Caco-2 (cell line): ENCODE results near the gene FHIT. TPM values are rescaled to one million over a fixed set of nuclear protein-coding genes. Genes with fewer than 3 reads are reported as not detected.
A peak's percentile ranks its signal among the peaks of the same experiment; 100 is the strongest.

Experiments used
- BruUV-seq: library from RNA; stranded (reverse); fragments of 400-500 nt; replicated peaks from 2 replicates; lab custom pipeline; 2021; lab: Mats Ljungman, UMichigan
- CTCF ChIA-PET: fragments of 300-600 bp; sonication (Branson Sonifier 250); formaldehyde crosslinking; loops from one replicate; lab custom pipeline; 2022; ENCODE audit warnings: antibody characterized with exemption; lab: Charles Lee
- POLR2A ChIA-PET: fragments of 300-600 bp; sonication (Branson Sonifier 250); formaldehyde crosslinking; loops from one replicate; lab custom pipeline; 2022; ENCODE audit warnings: antibody characterized with exemption; lab: Charles Lee
- DNase-seq, 2 experiments: peaks; one replicate each; pipeline versions ENCODE4 v3.0.0 to v3.0.0-alpha.2; 2020 to 2022
- H3K27me3 ChIP-seq: replicated peaks from 2 replicates; pipeline ENCODE4 v1.6.0; 2011; ENCODE audit warnings: low read length; ENCODE audit not compliant: control insufficient read depth, insufficient read depth
- H3K36me3 ChIP-seq: 2 replicates; pipeline ENCODE4 v1.5.1; 2011; ENCODE audit warnings: low read length; ENCODE audit not compliant: control insufficient read depth, insufficient read depth
- H3K4me1 ChIP-seq: fragments of 250-450 bp; sonication (Bioruptor Pico); 2 replicates; pipeline ENCODE4 v1.5.1; 2020; ENCODE audit warnings: mild to moderate bottlenecking
- H3K4me3 ChIP-seq: 2 replicates; pipeline ENCODE4 v1.5.1; 2011; ENCODE audit warnings: low read depth, mild to moderate bottlenecking, control low read depth, low read length
- H3K9me3 ChIP-seq: fragments of 250-450 bp; sonication (Bioruptor Pico); 2 replicates; pipeline ENCODE4 v1.5.1; 2020; ENCODE audit warnings: mild to moderate bottlenecking, moderate library complexity
- H3K27ac Mint-ChIP-seq: one replicate; pipeline ENCODE4 v1.8.0; 2022; ENCODE audit warnings: mixed read lengths; ENCODE audit not compliant: unreplicated experiment
- H3K27me3 Mint-ChIP-seq: one replicate; pipeline ENCODE4 v1.8.0; 2022; ENCODE audit warnings: mixed read lengths; ENCODE audit not compliant: insufficient read depth, unreplicated experiment
- H3K36me3 Mint-ChIP-seq: one replicate; pipeline ENCODE4 v1.8.0; 2022; ENCODE audit warnings: mild to moderate bottlenecking, mixed read lengths; ENCODE audit not compliant: insufficient read depth, unreplicated experiment
- H3K4me1 Mint-ChIP-seq: one replicate; pipeline ENCODE4 v1.8.0; 2022; ENCODE audit warnings: low read depth, mixed read lengths; ENCODE audit not compliant: unreplicated experiment
- H3K4me3 Mint-ChIP-seq: one replicate; pipeline ENCODE4 v1.8.0; 2022; ENCODE audit warnings: mild to moderate bottlenecking, moderate library complexity, mixed read lengths; ENCODE audit not compliant: unreplicated experiment
- H3K9me3 Mint-ChIP-seq: one replicate; pipeline ENCODE4 v1.8.0; 2022; ENCODE audit warnings: mixed read lengths; ENCODE audit not compliant: unreplicated experiment
- CTCF ChIP-seq, 2 experiments: fragments of 200-600 bp in 1 of 2; IDR thresholded peaks; 1 replicate in 1 of 2; 2 replicates in 1 of 2; pipeline versions ENCODE4 v1.5.1 to v1.8.0; 2011 to 2022; ENCODE audit warnings: antibody characterized with exemption in 1 of 2, control low read depth in 1 of 2, inconsistent platforms in 1 of 2, low read depth in 1 of 2, low read length in 1 of 2, mild to moderate bottlenecking in 1 of 2, moderate library complexity in 1 of 2; ENCODE audit not compliant: insufficient read depth in 1 of 2, severe bottlenecking in 1 of 2, unreplicated experiment in 1 of 2
- intact Hi-C: fragments of 100-400 bp; cut with micrococcal nuclease; formaldehyde crosslinking; loops from one replicate; pipeline ENCODE4 v1.10.0; 2022; ENCODE audit not compliant: unreplicated experiment
- total RNA-seq: library from RNA; stranded (reverse); gene quantifications from 2 replicates; pipeline ENCODE4 v1.2.3, GENCODE V29; 2022

FHIT gene
- total RNA-seq, 1 experiment from 2014 or later: 8.3 TPM

- Mint-ChIP-seq H3K4me3 (no peak overlapping the region), H3K27me3 (no peaks in the 10 kb centered on the region), H3K36me3 (peaks cover 19% of the 10 kb centered on the region), H3K27ac (no peak overlapping the region), H3K9me3 (peaks cover 15% of the 10 kb centered on the region), H3K4me1 (no peaks in the 10 kb centered on the region)
- ChIA-PET CTCF (no interaction called here), POLR2A (no interaction called here)
- H3K36me3 ChIP-seq: no peaks in the 10 kb centered on the region
- H3K27me3 ChIP-seq: no peaks in the 10 kb centered on the region
- intact Hi-C loops: no loop called here
- no peaks in the 10 kb centered on the region for H3K4me1 ChIP-seq
- H3K4me3 ChIP-seq: no peak overlapping the region
- no peak for TF ChIP-seq CTCF (IDR thresholded peaks at IDR 0.05; ENCODE audit: insufficient read depth in 1 of 2, low read depth in 1 of 2, low read length in 1 of 2, severe bottlenecking in 1 of 2, unreplicated experiment in 1 of 2)
- BruUV-seq: no TSS peak
- H3K9me3 ChIP-seq: no peaks in the 10 kb centered on the region
- DNase-seq: no peak
These were observed 698.7 kb downstream of the FHIT start for GRCh38 chr3:60552581-60552980.

- peak overlapping the region; percentile 36 for H3K4me3 Mint-ChIP-seq
- intact Hi-C loops: no loop called here
- H3K27me3 ChIP-seq: no peaks in the 10 kb centered on the region
- POLR2A ChIA-PET: no interaction called here
- no peaks in the 10 kb centered on the region for H3K36me3 ChIP-seq
- H3K4me1 Mint-ChIP-seq: peaks cover 2% of the 10 kb centered on the region
- no peaks in the 10 kb centered on the region for H3K9me3 ChIP-seq
- H3K36me3 Mint-ChIP-seq: peaks cover 19% of the 10 kb centered on the region
- BruUV-seq: no TSS peak
- H3K27me3 Mint-ChIP-seq: no peaks in the 10 kb centered on the region
- DNase-seq: no peak
- peak overlapping the region; percentile 22 for H3K27ac Mint-ChIP-seq
- no peak overlapping the region for H3K4me3 ChIP-seq
- CTCF ChIA-PET: no interaction called here
- no peak for TF ChIP-seq CTCF (IDR thresholded peaks at IDR 0.05; ENCODE audit: insufficient read depth in 1 of 2, low read depth in 1 of 2, low read length in 1 of 2, severe bottlenecking in 1 of 2, unreplicated experiment in 1 of 2)
- no peaks in the 10 kb centered on the region for H3K4me1 ChIP-seq
- H3K9me3 Mint-ChIP-seq: peaks cover 15% of the 10 kb centered on the region
These were observed 699.6 kb downstream of the FHIT start for GRCh38 chr3:60551455-60552209.

GRCh38 chr3:60549863-60550262, 701.4 kb downstream of the FHIT start:
- BruUV-seq: no TSS peak
- Histone ChIP-seq H3K4me3 (no peak overlapping the region), H3K36me3 (no peaks in the 10 kb centered on the region), H3K9me3 (no peaks in the 10 kb centered on the region), H3K27me3 (no peaks in the 10 kb centered on the region), H3K4me1 (no peaks in the 10 kb centered on the region)
- Mint-ChIP-seq H3K27ac (no peak overlapping the region), H3K36me3 (peaks cover 19% of the 10 kb centered on the region), H3K4me3 (no peak overlapping the region), H3K9me3 (peaks cover 15% of the 10 kb centered on the region), H3K27me3 (no peaks in the 10 kb centered on the region), H3K4me1 (peaks cover 8% of the 10 kb centered on the region)
- intact Hi-C loops: no loop called here
- CTCF ChIA-PET: no interaction called here
- no peak for DNase-seq
- TF ChIP-seq CTCF (IDR thresholded peaks at IDR 0.05; ENCODE audit: insufficient read depth in 1 of 2, low read depth in 1 of 2, low read length in 1 of 2, severe bottlenecking in 1 of 2, unreplicated experiment in 1 of 2): no peak
- POLR2A ChIA-PET: no interaction called here
